ENCODE results near the gene CFAP99.

DNA sequence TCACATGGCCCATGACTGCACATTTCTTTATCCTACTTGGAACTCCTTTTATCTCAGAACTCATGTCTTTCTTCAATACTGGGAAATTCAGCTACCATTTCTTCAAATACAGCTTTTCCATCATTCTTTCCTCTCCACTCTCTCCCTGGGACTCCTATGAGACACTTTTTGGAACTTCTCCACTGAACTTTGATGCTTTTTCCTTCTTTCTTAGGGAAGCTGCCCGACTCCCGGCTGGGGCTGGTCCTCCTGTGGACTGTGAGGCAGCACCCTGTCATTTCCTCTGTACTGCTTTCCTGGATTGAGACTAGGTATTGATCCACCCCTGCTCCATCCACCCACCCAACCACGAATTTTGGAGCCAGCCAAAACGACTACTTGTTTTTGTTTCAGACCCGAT lies 40.4 kb upstream of the CFAP99 start:
- TF ChIP-seq, protein P1, sequence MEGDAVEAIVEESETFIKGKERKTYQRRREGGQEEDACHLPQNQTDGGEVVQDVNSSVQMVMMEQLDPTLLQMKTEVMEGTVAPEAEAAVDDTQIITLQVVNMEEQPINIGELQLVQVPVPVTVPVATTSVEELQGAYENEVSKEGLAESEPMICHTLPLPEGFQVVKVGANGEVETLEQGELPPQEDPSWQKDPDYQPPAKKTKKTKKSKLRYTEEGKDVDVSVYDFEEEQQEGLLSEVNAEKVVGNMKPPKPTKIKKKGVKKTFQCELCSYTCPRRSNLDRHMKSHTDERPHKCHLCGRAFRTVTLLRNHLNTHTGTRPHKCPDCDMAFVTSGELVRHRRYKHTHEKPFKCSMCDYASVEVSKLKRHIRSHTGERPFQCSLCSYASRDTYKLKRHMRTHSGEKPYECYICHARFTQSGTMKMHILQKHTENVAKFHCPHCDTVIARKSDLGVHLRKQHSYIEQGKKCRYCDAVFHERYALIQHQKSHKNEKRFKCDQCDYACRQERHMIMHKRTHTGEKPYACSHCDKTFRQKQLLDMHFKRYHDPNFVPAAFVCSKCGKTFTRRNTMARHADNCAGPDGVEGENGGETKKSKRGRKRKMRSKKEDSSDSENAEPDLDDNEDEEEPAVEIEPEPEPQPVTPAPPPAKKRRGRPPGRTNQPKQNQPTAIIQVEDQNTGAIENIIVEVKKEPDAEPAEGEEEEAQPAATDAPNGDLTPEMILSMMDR (IDR thresholded peaks at IDR 0.05), result no peak
- no peak for TF ChIP-seq POLR2A (IDR thresholded peaks at IDR 0.05)
